ENCODE measurements around the gene ZACN.

The ZACN gene

GRCh38 chr17:76103274-76104139, 24.5 kb downstream of the ZACN start, which contains the start of gene EXOC7:
EXOC7 (minus strand) TSS chr17:76103787; CDS start chr17:76103692, 95 bp downstream.
- peak; percentile 97 for DNase-seq (ENCODE audit: low spot score)

GRCh38 chr17:76104140-76104895, 25.3 kb downstream of the ZACN start:
- DNase-seq (ENCODE audit: low spot score): no peak

DNA sequence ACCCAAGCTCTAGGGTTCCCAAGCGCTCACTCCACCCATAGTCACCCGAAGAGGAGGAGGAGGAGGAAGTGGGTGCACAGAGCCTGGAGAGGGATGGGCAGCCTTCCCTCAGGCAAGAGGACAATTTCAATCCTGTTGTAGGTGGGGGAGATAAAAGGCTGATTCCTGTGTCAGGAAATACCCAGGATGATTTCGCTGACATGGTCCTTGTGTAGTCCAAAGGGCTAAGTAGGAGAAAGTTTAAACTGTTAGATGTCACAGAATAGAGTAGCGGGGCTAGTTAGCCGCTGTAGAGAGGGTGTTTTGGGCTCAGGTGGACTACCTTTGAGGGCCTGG, 25.9 kb downstream of the ZACN start:
- DNase-seq (ENCODE audit: low spot score): peak; percentile 10

DNA sequence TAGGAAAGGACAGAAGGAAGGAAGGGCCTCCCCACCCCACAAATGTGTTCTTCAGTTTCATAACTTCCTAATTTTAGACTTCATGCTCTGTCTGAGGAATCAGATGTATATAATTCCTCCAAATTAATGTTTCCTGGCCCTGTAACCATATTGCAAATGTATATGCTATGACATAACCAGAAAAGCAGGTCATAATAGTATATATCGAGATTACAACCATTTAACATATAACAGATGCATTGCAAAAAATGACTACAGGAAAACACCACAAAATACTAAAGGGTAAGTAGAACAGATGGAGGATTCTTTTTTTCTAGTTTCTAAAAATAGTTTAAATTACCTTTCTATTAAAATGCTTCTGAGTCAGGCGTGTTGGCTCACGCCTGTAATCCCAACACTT, 27.7 kb downstream of the ZACN start:
- DNase-seq (ENCODE audit: low spot score): no peak

DNA sequence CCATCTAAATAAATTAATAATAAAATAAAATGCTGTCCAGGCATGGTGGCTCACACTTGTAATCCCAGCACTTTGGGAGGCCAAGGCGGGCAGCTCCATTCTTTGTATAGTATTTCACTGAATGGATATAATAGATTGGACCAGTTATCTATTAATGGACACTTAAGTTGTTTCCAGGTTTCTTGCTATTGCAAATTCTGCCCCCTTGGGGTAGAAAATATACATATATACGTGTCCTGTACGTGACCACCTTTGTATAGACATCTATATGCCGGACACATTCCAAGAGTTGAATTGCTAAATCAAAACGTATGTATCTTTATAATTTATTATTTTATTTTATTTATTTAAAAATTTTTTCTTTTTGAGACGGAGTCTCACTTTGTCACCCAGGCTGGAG, 28.5 kb downstream of the ZACN start:
- DNase-seq (ENCODE audit: low spot score): peak; percentile 16

GRCh38 chr17:76111956-76112355, 33.0 kb downstream of the ZACN start:
- DNase-seq (ENCODE audit: low spot score): no peak

DNA sequence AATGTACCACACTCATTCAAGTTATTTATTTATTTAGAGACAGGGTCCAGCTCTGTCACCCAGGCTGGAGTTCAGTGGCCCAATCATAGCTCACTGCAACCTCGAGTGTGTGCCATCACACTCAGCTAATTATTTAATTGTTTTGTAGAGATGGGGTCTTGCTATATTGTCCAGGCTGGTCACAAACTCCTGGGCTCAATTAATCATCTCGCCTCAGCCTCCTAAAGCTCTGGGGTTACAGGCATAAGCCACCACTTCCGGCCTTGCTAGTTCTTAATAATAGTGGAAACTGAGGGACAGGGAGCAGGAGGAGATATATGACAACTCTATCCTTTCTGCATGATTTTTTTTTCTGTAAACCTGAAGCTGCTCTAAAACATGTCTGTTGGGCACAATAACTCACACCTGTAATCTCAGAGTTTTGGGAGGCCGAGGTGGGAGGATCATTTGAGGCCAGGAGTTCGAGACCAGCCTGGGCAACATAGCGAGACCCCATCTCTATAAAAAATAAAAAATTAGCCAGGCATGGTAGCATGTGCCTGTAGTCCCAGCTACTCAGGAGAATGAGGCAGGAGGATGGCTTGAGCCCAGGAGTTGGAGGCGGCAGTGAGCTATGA, 36.3 kb downstream of the ZACN start:
- DNase-seq (ENCODE audit: low spot score): no peak

DNA sequence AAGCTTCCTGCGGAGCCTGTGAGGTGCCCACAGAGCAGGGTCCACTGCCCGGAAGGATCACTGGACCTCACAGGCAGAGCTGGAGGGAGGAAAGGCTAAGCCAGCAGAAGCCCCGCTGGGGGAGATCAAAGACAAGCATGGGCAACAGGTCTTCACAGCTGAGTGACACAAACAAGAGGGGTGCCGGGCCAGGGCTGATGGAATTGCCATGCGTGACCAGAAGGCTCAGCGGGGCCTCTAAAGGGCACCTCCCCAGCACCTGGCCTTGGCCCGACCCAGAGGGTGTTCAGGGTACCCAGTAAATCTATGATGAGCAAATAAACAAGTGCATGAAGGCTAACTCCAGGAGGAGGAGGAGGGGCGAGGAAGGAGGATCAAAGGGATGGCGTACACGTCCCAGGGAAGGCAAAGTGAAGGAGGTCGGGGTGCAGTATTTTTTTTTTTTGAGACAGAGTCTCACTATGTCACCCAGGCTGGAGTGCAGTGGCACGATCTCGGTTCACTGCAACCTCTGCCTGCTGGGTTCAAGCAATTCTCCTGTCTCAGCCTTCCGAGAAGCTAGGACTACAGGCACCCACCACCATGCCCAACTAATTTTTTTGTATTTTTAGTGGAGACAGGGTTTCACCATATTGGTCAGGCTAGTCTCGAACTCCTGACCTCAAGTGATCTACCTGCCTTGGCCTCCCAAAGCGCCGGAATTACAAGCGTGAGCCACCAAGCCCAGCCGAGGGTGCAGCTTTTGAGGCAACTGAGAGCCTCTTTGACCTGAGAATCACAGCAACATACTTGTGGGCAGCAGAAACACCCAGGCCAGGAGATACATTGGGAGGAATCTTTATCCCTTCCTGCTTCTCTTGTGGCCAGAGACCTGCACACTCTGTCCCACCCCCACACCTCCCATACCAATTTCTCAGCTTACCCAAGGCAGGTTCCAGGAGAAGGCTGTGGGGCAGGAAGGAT, 40.7 kb downstream of the ZACN start:
- no peak for DNase-seq (ENCODE audit: low spot score)

DNA sequence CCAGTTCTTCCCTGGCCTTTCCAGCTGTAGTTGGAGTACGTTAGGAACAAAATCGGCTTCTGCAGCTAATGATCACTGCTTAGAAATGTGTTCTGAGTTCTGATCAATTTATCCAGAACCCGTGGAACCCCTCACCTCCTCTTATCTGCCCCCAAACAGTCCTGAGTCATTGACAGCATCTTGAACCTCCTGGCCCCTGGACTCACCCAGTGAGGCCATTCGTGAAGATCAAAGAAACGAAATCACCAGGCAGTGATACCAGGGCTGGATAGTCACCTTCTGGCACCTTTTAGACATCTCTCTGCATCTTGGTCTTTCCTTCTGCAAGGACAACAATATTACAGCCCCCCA, 41.7 kb downstream of the ZACN start:
- DNase-seq (ENCODE audit: low spot score): no peak

GRCh38 chr17:76121932-76122430, 43.0 kb downstream of the ZACN start:
- DNase-seq (ENCODE audit: low spot score): no peak

DNA sequence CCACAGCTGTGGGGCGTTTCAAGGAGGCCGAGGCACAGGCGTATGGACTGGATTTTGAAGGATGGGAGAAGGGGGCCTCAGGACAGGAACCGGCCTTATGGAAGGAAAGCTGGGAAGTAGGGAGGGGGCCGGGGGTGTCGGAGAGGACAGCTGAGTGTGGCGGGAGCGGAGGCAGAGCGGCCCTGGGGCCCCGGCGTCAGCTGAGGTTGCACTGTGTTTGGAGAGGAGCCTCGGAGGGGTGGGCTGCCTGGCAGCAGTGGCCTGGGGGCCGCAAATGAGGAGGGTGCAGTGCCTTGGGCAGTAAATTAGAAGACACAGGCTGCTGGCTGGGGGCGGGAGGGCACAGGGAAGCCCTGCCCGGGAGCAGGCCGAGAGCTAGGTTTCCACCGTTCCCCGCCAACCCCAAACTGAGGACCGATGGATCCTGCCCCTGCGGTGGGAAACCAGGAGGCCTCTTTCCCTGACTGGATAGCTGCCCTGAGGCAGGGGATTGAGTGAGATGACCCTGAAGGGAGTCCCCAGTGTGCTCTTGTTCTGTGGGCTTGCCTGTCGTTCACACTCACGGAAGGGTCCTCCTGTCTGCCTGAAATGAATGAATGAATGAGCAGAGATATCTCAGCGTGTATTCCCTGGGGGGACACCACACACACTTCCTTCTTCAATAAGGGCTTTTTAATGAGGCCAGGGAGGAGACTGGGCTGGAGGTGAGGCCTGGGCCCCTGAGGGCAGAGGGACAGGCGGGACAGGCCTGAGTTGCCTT, 43.6 kb downstream of the ZACN start:
- DNase-seq (ENCODE audit: low spot score): no peak

GRCh38 chr17:76123191-76123499, 44.2 kb downstream of the ZACN start:
- DNase-seq (ENCODE audit: low spot score): no peak

DNA sequence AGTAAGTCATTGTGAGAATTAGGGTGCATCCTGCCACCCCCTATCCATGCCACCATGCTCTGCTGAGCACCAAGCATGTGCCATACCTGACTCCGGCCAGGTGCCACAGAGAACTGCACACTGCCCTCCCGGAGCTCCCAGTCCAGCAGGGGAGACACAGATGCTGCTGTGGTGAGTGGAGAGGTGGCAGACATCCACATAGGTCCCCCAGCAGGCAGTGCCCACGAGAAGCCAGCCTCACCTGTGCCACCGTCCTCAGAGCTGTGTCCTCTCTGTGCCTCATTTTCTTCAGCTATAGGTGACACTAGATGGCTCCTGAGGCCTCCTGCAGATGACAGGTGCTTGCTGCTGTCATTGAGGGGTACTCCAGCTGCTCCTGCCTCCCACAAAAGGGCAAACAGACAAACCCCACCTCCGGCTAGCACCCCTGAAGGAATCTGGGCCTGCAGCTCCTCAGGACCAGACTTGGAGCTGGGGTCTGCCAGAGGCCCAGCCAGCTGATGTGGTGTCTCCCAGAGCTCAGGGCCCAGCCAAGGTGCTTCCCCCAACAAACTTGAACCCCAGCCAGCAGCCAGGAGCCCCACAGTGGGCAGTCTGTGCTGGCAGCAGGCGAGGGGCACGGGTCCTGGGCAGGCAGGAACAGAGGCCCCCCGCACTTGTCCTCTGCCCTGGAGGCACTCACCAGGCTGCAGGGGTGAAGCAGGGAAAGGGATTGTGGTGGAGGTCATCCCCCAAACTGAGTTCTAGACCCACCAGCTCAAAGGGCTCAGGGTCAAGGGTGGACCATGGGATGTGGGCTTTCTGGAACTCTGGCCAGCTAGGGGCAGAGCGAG, 45.0 kb downstream of the ZACN start:
- DNase-seq (ENCODE audit: low spot score): no peak

GRCh38 chr17:76124582-76125390, 45.8 kb downstream of the ZACN start:
- no peak for DNase-seq (ENCODE audit: low spot score)

GRCh38 chr17:76125391-76125675, 46.4 kb downstream of the ZACN start:
- DNase-seq (ENCODE audit: low spot score): no peak

- no peak for DNase-seq (ENCODE audit: low spot score)
Measured at GRCh38 chr17:76125922-76126321, 46.9 kb downstream of the ZACN start.

- no peak for DNase-seq (ENCODE audit: low spot score)
Measured at GRCh38 chr17:76130473-76130872, 51.5 kb downstream of the ZACN start.

DNA sequence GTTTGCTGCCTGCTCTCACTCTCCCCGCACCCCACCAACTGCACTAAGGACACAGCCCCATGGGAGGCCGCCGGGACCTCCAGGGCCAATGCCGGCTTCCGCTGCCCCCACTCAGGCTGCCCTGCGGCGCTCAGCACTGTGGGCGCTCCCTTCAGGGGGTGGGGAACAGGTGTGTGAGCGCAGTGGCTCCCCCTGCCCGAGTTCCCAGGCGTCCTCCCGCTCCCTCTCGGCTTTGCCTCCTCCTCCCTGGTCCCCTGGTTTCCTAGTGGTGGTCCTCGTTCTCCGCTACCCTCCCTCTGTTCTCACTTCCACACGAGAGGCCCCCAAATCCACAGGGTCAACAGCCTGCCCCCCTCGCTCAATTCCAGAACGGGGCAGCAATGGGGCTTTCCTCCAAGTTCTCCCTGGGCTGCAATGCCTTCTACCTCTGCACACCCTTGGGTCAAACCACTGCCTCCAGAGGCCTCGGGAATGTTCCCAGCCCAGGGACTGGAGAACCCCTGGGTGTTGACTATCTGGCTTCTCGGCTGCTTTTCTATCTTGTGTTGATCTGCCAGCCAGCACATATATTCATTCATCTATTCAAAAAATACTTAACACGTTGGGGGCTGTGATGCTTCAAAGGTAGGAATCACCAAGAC, 52.2 kb downstream of the ZACN start:
- DNase-seq (ENCODE audit: low spot score): no peak

Data from LoVo (cell line).